ENCODE measurements around the gene ADPGK. TPM values are rescaled to one million over a fixed set of nuclear protein-coding genes. Genes with fewer than 3 reads are reported as not detected.

The ADPGK gene
- total RNA-seq, 2 donors from 2014 or later, result 52.0 to 68.6 TPM

DNA sequence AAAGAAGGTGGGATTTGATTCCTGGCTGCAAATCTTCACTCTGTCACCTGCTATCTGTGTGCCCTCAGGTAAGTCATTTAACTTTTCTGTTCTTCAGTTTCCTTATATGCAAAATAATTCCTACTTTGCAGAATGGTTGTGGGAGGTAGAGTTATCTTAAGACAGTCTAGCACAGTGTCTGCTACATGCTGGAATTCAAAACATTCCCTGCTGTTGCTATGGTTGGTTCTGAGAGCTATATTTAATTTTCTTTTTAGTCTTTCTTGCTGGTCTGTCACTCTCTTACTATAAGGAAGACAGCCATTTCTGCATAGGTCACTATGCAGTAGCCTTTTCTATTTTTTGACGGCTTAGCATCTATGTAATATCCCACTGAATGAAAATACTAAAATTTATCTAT is 4.0 kb upstream of the ADPGK start:
- no peaks in the 10 kb centered on the region for H3K9me3 ChIP-seq (ENCODE audit: control insufficient read depth, low read length)
- H3K27me3 ChIP-seq (ENCODE audit: control insufficient read depth, insufficient read depth, low read length, poor library complexity, severe bottlenecking), result no peaks in the 10 kb centered on the region
- H3K27ac ChIP-seq (ENCODE audit: low read depth, low read length), result no peak overlapping the region
- no peak overlapping the region for H3K9ac ChIP-seq (ENCODE audit: extremely low read depth, low read length, poor library complexity, severe bottlenecking)
- H3K9me3 Mint-ChIP-seq, result no peaks in the 10 kb centered on the region
- H3K36me3 ChIP-seq (ENCODE audit: control insufficient read depth, insufficient read depth, low read length), result no peaks in the 10 kb centered on the region
- H3K36me3 Mint-ChIP-seq (ENCODE audit: low read depth), result no peaks in the 10 kb centered on the region
- TF ChIP-seq, protein P1, sequence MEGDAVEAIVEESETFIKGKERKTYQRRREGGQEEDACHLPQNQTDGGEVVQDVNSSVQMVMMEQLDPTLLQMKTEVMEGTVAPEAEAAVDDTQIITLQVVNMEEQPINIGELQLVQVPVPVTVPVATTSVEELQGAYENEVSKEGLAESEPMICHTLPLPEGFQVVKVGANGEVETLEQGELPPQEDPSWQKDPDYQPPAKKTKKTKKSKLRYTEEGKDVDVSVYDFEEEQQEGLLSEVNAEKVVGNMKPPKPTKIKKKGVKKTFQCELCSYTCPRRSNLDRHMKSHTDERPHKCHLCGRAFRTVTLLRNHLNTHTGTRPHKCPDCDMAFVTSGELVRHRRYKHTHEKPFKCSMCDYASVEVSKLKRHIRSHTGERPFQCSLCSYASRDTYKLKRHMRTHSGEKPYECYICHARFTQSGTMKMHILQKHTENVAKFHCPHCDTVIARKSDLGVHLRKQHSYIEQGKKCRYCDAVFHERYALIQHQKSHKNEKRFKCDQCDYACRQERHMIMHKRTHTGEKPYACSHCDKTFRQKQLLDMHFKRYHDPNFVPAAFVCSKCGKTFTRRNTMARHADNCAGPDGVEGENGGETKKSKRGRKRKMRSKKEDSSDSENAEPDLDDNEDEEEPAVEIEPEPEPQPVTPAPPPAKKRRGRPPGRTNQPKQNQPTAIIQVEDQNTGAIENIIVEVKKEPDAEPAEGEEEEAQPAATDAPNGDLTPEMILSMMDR (conservative IDR thresholded peaks at IDR 0.05), result no peak
- H3K27ac Mint-ChIP-seq, result no peak overlapping the region
- H3K4me1 Mint-ChIP-seq, result peaks cover 3% of the 10 kb centered on the region
- no peaks in the 10 kb centered on the region for H3K4me1 ChIP-seq (ENCODE audit: control insufficient read depth, insufficient read depth, low read length)
- no peak overlapping the region for H3K4me3 ChIP-seq (ENCODE audit: low read length)
- DNase-seq, result no peak
- peaks cover 3% of the 10 kb centered on the region for H3K27me3 Mint-ChIP-seq (ENCODE audit: insufficient read depth)
- no peak overlapping the region for H3K4me3 Mint-ChIP-seq
- WGBS, 2 experiments (ENCODE audit: insufficient coverage in 1 of 2, insufficient read length in 1 of 2), result 100% methylated on average over 1 of the region's 1 CpG; no CpG with 5 or more reads in 1 of the 2 experiments

DNA sequence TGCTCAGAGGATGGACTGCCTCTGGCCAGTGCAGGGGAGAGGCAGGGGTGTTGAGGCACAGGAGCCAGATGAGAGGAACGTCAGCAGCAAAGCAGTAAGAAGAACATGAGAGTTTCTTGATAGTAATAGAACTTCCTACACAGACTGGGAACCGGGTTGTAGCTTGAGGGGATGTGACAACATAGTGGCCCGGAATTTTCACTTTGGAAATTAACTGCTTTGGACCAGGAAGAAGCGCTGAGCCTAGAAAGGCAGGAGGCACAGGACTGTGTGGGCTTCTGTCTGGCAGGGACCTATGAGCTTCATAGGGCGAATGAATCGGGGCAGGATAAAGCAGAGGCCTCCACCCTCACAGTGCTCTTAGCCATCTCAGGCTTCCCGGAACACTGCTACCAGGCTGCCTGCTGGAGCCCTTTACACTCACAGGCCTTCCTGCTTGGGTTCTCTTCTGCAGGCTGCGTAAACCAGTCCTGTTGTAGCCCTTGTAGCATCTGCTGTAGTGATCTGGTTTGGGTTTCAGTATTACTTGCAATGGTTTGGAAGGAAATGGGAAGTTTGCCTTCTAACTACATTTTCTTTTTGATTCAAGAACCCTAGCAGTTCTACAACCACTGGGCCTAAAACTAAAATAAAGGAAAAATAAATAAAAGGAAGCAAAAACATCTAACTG is 3.3 kb upstream of the ADPGK start:
- H3K27me3 Mint-ChIP-seq (ENCODE audit: insufficient read depth), result peaks cover 3% of the 10 kb centered on the region
- H3K9ac ChIP-seq (ENCODE audit: extremely low read depth, low read length, poor library complexity, severe bottlenecking), result no peak overlapping the region
- no peaks in the 10 kb centered on the region for H3K27me3 ChIP-seq (ENCODE audit: control insufficient read depth, insufficient read depth, low read length, poor library complexity, severe bottlenecking)
- peaks cover 3% of the 10 kb centered on the region for H3K36me3 ChIP-seq (ENCODE audit: control insufficient read depth, insufficient read depth, low read length)
- 92% methylated on average over 3 to 8 of the region's 8 CpGs for WGBS, 2 experiments (ENCODE audit: insufficient coverage in 1 of 2, insufficient read length in 1 of 2)
- H3K27ac Mint-ChIP-seq, result no peak overlapping the region
- no peak for DNase-seq
- peaks cover 5% of the 10 kb centered on the region for H3K4me1 Mint-ChIP-seq
- TF ChIP-seq, protein P1 (conservative IDR thresholded peaks at IDR 0.05), result no peak
- no peaks in the 10 kb centered on the region for H3K9me3 Mint-ChIP-seq
- H3K9me3 ChIP-seq (ENCODE audit: control insufficient read depth, low read length), result no peaks in the 10 kb centered on the region
- H3K27ac ChIP-seq (ENCODE audit: low read depth, low read length), result no peak overlapping the region
- no peak overlapping the region for H3K4me3 ChIP-seq (ENCODE audit: low read length)
- H3K4me3 Mint-ChIP-seq, result no peak overlapping the region
- H3K4me1 ChIP-seq (ENCODE audit: control insufficient read depth, insufficient read depth, low read length), result peaks cover 2% of the 10 kb centered on the region
- no peaks in the 10 kb centered on the region for H3K36me3 Mint-ChIP-seq (ENCODE audit: low read depth)

DNA sequence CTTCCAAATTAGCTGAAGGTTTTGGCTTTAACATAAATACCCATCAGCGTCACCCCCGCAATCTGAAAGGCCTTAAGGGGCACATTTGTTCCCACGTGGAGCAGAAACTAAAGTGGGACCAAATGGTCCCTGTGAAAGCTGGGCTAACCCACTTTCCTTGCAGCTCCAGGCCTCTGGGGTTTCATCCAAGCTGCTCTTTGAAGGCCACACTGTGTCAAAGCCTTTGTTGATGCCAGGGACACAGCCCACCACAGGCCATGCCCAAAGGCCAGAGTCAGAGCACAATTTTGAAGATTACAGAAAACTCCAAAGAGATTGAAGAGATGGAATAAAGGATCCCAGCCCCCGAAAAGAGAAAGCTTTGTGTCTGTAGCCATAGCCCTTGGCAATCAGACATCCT is 2.7 kb upstream of the ADPGK start:
- H3K27me3 ChIP-seq (ENCODE audit: control insufficient read depth, insufficient read depth, low read length, poor library complexity, severe bottlenecking), result no peaks in the 10 kb centered on the region
- H3K27ac ChIP-seq (ENCODE audit: low read depth, low read length), result peak overlapping the region; percentile 4
- peaks cover 8% of the 10 kb centered on the region for H3K4me1 ChIP-seq (ENCODE audit: control insufficient read depth, insufficient read depth, low read length)
- WGBS, 2 experiments (ENCODE audit: insufficient coverage in 1 of 2, insufficient read length in 1 of 2), result 92 to 100% methylated on average over 2 to 4 of the region's 4 CpGs
- H3K9ac ChIP-seq (ENCODE audit: extremely low read depth, low read length, poor library complexity, severe bottlenecking), result no peak overlapping the region
- Mint-ChIP-seq H3K4me1 (peaks cover 11% of the 10 kb centered on the region), H3K27me3 (ENCODE audit: insufficient read depth) (peaks cover 3% of the 10 kb centered on the region), H3K9me3 (no peaks in the 10 kb centered on the region), H3K27ac (no peak overlapping the region), H3K4me3 (no peak overlapping the region), H3K36me3 (ENCODE audit: low read depth) (peaks cover 5% of the 10 kb centered on the region)
- H3K9me3 ChIP-seq (ENCODE audit: control insufficient read depth, low read length), result no peaks in the 10 kb centered on the region
- TF ChIP-seq, protein P1 (conservative IDR thresholded peaks at IDR 0.05), result no peak
- H3K4me3 ChIP-seq (ENCODE audit: low read length), result no peak overlapping the region
- H3K36me3 ChIP-seq (ENCODE audit: control insufficient read depth, insufficient read depth, low read length), result peaks cover 8% of the 10 kb centered on the region
- no peak for DNase-seq

All from endodermal cell (in vitro differentiated cells).